ENCODE measurements around the gene VPS33A.
"Not testable (repeated sequence)": the region's sequence is repeated elsewhere in the genome, so short reads cannot be mapped to it uniquely, and the experiment has no call there.

Gene VPS33A

GRCh38 chr12:122266230-122266901 is at the start of gene VPS33A:
VPS33A (minus strand) TSS chr12:122266494; CDS start chr12:122266408, 86 bp downstream.
- DNase-seq (ENCODE audit: low read depth), result peak; percentile 88

DNA sequence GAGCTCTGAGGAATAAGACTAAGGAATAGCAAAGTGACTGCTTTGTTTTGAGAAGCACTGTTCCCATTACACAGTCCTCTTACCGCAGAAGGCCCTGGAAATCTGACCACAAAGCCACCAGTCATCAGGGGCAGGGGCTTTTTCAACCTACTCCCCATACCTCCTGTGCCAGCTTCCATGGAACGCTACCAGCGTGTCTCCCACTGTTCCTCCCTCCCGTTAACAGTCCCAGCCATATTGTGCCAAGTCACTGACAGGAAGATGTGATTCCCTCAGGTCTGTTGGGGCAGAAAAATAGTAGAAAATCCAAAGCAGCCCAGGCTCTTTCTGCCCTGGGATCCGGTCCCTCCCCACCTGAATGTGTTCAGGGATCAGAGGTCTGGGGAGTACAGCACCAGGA is 46.6 kb upstream of the VPS33A start:
- no peak for DNase-seq (ENCODE audit: low read depth)

DNA sequence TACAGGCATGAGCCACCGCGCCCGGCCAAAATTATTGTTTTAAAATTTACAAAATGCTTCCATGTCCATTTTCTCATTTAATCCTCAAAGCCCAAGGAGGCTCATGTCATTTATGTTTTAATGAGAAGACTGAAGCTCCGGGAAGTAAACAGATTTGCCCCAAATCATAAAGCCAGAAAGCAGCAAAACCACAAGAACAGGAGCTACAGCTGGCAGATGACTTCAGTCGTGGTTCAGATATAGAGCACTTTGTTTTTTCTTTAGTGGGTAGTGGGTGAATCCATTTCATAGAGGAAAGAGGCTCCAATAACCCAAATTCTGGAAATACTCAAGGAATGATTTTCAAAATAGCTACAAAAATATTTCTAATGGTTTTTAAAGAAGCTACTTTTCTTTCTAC is 45.4 kb upstream of the VPS33A start:
- no peak for DNase-seq (ENCODE audit: low read depth)

DNA sequence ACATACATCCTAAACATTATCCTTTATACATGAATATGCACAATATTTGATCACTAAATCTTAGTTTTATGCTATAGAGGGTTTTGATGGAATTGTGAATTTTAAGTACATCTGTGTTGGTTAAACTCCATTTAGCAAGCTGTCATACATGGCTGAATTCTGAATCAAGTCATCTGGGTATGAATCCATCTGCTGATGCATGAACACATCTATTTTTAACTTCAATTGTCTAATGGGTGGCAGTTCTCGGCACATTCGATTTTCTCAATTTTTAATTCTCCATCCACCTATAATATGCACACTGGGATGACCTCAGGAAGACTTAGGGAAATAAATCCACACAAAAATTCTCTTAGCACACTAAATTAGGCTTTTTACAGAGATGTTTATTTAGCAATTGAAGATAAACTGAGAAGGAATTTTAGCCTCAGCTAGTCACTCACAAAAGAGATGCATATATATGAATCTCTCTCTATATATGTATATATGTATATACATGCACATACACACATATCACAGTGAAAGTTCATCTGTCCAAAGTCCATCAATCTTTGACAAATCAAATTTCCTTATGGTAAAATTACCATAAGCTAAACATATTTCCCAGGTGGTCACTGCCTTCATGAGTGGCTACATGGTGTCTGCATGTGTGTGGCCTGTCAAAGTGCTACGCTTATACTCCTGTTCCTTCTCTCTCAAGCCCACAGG is 44.5 kb upstream of the VPS33A start:
- no peak for DNase-seq (ENCODE audit: low read depth)

DNA sequence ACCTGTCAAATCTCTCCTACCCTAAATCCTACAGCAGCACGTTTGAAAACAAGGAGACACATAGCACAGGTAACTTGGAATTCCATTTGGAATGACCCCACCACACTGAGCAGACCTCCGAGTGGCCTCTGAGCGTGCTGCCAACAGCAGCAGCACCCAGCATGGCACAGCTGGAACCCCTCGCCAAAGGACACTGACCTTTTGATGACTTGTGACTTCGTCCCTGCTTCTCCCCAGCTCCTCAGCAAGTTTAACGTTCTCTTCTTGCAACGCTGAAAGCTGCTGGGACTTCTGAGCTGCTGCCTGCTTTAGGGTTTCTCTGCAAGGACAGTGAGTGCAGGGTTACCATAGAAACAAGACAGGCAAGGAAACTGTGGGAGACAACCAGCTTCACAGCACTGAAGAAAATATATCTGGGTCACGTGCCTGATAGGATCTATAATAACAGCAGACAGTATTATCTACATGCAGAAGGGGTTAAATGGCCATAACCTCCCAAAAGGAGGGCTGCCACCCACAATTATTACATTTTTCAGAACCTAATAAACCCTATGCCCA is 43.3 kb upstream of the VPS33A start:
- no peak for DNase-seq (ENCODE audit: low read depth)

DNA sequence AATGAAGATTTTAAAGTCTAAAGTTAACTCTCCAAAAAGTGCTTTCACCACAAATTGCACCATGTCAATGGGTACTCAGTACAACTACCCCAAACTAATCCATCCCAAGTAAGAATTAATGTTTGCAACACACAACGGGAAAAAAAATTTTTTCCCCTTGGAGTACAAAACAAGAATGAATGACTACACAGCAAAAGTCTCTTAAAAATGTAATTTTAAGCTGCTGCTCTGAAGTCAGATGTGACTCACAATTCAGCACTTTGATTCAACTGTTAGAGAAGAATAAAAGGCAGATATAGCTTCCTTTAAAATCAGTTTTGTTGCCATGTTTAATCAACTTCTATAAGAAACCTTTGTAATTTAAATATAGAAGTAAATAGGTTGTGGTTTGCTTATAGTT is 42.5 kb upstream of the VPS33A start:
- DNase-seq (ENCODE audit: low read depth), result no peak

DNA sequence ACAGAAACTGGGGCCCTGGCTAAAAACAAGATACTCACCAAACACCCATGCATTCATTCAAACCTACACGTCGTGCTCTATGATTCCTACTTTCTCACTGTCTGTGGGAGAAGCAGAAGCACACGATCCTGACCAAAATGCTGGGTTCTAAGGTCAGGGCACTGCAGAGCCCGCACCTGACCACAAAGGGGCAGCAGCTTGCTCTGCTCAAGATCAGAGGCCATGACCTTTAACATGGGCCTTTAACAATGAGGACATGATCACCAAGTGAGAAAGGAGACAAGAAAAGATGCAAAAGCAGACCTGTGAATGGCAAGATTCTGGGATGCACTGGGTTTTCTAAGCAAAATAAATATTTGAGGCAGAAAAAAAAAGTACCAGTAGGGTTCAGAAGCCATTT is 40.1 kb upstream of the VPS33A start:
- DNase-seq (ENCODE audit: low read depth), result no peak

GRCh38 chr12:122304924-122305323 is 38.6 kb upstream of the VPS33A start:
- DNase-seq (ENCODE audit: low read depth), result no peak

DNA sequence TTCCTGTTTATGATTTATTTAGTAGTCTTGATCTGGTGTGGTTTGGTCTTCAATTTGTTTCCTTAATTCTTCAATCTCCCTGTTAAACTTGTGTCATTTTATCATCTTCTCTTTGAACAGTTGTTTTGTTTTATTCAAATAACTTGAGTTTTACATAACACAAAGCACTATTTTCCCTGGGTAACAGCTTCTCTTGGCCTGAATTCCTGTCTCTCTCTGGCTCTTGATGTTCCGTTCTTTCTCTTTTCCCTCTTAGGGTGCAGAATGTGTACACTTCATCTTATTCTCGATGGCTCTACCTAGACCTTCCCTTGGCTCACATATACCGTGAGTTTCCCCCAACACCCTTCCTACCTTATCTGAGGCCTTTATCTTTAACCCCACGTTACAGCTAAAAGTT is 36.8 kb upstream of the VPS33A start:
- DNase-seq (ENCODE audit: low read depth), result no peak

GRCh38 chr12:122298071-122298748 is 31.9 kb upstream of the VPS33A start:
- DNase-seq (ENCODE audit: low read depth), result no peak

DNA sequence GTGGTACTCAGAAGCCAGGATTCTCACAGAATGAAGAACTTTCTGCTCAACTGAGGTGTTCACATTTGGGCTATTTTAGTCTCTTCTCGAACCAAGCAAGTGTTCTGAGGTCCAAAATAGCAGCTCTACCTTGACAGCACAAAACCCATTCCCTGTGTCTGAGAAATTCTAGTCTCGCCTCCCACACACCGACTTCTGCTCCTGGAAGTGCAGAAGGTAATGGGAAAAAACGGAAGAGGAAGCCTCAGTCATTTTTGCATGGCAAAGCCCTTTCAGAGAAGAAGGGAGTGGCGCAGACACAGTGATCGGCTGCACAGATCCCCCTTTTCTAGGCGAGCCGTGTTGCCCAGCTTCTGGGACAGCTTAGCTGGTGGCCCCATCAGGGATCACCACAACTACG is 31.2 kb upstream of the VPS33A start:
- DNase-seq (ENCODE audit: low read depth), result no peak

- no peak for DNase-seq (ENCODE audit: low read depth)
Measured at GRCh38 chr12:122295877-122296276, 29.6 kb upstream of the VPS33A start.

GRCh38 chr12:122293081-122293480 is 26.8 kb upstream of the VPS33A start:
- no peak for DNase-seq (ENCODE audit: low read depth)

GRCh38 chr12:122291431-122291830 is 25.1 kb upstream of the VPS33A start:
- DNase-seq (ENCODE audit: low read depth), result no peak

- no peak for DNase-seq (ENCODE audit: low read depth)
Measured at GRCh38 chr12:122283680-122284079, 17.4 kb upstream of the VPS33A start.

- DNase-seq (ENCODE audit: low read depth), result no peak
Measured at GRCh38 chr12:122282061-122282460, 15.8 kb upstream of the VPS33A start.

- no peak for DNase-seq (ENCODE audit: low read depth)
Measured at GRCh38 chr12:122276242-122276641, 9.9 kb upstream of the VPS33A start.

- no peak for DNase-seq (ENCODE audit: low read depth)
Measured at GRCh38 chr12:122275459-122275858, 9.2 kb upstream of the VPS33A start.

DNA sequence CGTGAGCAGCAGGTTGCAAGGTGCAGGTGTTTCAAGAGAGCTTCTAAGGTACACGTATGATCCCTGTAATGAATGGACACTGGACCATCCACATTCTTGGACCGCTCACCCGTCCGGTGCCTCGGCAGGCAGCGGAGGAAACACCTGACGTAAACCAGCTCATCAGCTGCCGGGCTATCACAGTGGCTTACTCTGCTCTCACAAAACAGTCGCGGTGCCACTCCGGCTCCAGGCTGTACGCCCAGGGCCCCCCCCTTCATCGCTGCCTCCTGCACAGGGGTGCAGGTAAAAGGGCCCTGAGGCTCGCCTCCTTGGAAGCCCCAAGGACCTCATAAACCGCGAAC is 436 bp downstream of the VPS33A start:
- DNase-seq (ENCODE audit: low read depth), result no peak

DNA sequence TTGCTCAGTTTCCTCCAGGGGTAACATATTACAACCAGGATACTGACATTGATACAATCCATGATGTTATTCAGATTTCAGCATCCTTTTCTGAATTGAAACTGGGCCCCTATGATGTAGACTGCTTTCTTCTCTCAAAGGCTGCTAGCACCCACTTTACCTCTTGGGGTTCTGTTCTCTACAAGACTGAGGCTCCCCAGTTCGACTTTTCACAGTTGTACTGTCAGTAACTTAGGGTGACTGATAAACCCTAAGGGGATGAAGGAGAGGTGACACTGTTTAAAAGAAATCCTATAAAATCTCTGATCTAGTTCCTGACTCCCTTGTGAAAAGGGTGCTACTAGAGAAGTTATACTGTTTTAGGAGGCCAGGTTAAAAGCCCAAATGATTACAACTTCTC is 818 bp downstream of the VPS33A start:
- DNase-seq (ENCODE audit: low read depth), result no peak

- not testable (repeated sequence) for DNase-seq (ENCODE audit: low read depth)
Measured at GRCh38 chr12:122260735-122261134, 5.6 kb downstream of the VPS33A start.

DNA sequence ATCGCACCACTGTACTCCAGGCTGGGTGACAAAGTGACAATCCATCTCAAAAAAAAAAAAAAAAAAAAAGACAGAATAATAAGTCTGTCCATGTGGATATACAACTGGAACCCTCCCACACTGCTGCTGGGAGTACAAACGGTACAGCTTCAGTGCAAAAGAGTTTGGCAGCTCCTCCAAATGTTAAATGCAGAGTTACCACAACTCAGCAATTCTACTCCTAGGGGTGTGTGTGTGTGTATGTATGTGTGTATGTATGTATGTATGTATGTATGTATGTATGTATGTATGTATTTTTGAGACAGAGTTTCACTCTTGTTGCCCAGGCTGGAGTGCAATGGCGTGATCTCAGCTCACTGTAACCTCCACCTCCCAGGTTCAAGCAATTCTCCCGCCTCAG is 7.4 kb downstream of the VPS33A start:
- DNase-seq (ENCODE audit: low read depth), result not testable (repeated sequence)

- DNase-seq (ENCODE audit: low read depth), result not testable (repeated sequence)
Measured at GRCh38 chr12:122258462-122258861, 7.8 kb downstream of the VPS33A start.

Measured in activated T-helper 1 cell treated with Interleukin-2 at 50 U/mL for 16 hours (primary cell).